Mesendoderm (in vitro differentiated cells): Measurements from ENCODE around the gene CLECL1.
"Not testable (repeated sequence)": the region's sequence is repeated elsewhere in the genome, so short reads cannot be mapped to it uniquely, and the experiment has no call there.

Source experiments
- DNase-seq: peaks from one replicate; pipeline ENCODE4 v3.0.0; 2013
- H2AK5ac ChIP-seq: 2 replicates; pipeline ENCODE4 v1.6.1; 2013; ENCODE audit warnings: low read length, inconsistent platforms
- H2BK120ac ChIP-seq: 2 replicates; pipeline ENCODE4 v1.6.1; 2013; ENCODE audit warnings: low read depth, mild to moderate bottlenecking, low read length, moderate library complexity, mixed read lengths
- H2BK15ac ChIP-seq: replicated peaks from 2 replicates; pipeline ENCODE4 v1.6.1; 2013; ENCODE audit warnings: low read depth, mild to moderate bottlenecking, moderate library complexity
- H2BK5ac ChIP-seq: 2 replicates; pipeline ENCODE4 v1.6.1; 2013; ENCODE audit warnings: low read length, inconsistent platforms
- H3K18ac ChIP-seq: 2 replicates; pipeline ENCODE4 v1.6.1; 2013; ENCODE audit warnings: mild to moderate bottlenecking, low read length, mixed read lengths
- H3K23ac ChIP-seq: one replicate; pipeline ENCODE4 v1.6.1; 2013; ENCODE audit warnings: low read length
- H3K27ac ChIP-seq: 2 replicates; pipeline ENCODE4 v1.5.1; 2013; ENCODE audit warnings: low read depth, mild to moderate bottlenecking, inconsistent platforms, low read length, moderate library complexity
- H3K27me3 ChIP-seq: 2 replicates; pipeline ENCODE4 v1.6.1; 2013; ENCODE audit warnings: low read length, control low read depth, mild to moderate bottlenecking, inconsistent platforms; ENCODE audit not compliant: insufficient read depth, poor library complexity
- H3K36me3 ChIP-seq: 2 replicates; pipeline ENCODE4 v1.6.1; 2013; ENCODE audit warnings: low read length, inconsistent platforms; ENCODE audit not compliant: control insufficient read depth, insufficient read depth
- H3K4ac ChIP-seq: one replicate; pipeline ENCODE4 v1.6.1; 2013; ENCODE audit warnings: low read depth, mild to moderate bottlenecking, low read length, moderate library complexity
- H3K4me1 ChIP-seq: 2 replicates; pipeline ENCODE4 v1.6.1; 2013; ENCODE audit warnings: low read depth, low read length, inconsistent platforms; ENCODE audit not compliant: control insufficient read depth
- H3K4me2 ChIP-seq: 2 replicates; pipeline ENCODE4 v1.6.1; 2013; ENCODE audit warnings: low read length
- H3K4me3 ChIP-seq: 2 replicates; pipeline ENCODE4 v1.5.1; 2013; ENCODE audit warnings: mild to moderate bottlenecking, low read length
- H3K56ac ChIP-seq: one replicate; pipeline ENCODE4 v1.6.1; 2013; ENCODE audit warnings: low read length
- H3K79me1 ChIP-seq: 2 replicates; pipeline ENCODE4 v1.6.1; 2013; ENCODE audit warnings: low read length, inconsistent platforms
- H3K79me2 ChIP-seq: 2 replicates; pipeline ENCODE4 v1.6.1; 2013; ENCODE audit warnings: mild to moderate bottlenecking, low read length; ENCODE audit not compliant: control insufficient read depth, insufficient read depth
- H3K9ac ChIP-seq: 2 replicates; pipeline ENCODE4 v1.6.1; 2013; ENCODE audit warnings: low read length, inconsistent platforms
- H4K5ac ChIP-seq: one replicate; pipeline ENCODE4 v1.6.1; 2013; ENCODE audit warnings: low read length
- H4K8ac ChIP-seq: one replicate; pipeline ENCODE4 v1.6.1; 2013; ENCODE audit warnings: low read depth, mild to moderate bottlenecking, control low read depth, low read length, moderate library complexity
- WGBS: extraction: QIAGEN DNeasy Blood & Tissue Kit; methylation state at CpG from one replicate; pipeline ENCODE4 v1.1.7; 2013; ENCODE audit warnings: low lambda C conversion rate, missing lambda C conversion rate; ENCODE audit not compliant: insufficient coverage; ENCODE audit errors: extremely low coverage; 5-methylcytosine and 5-hydroxymethylcytosine counted together

Gene CLECL1

DNA sequence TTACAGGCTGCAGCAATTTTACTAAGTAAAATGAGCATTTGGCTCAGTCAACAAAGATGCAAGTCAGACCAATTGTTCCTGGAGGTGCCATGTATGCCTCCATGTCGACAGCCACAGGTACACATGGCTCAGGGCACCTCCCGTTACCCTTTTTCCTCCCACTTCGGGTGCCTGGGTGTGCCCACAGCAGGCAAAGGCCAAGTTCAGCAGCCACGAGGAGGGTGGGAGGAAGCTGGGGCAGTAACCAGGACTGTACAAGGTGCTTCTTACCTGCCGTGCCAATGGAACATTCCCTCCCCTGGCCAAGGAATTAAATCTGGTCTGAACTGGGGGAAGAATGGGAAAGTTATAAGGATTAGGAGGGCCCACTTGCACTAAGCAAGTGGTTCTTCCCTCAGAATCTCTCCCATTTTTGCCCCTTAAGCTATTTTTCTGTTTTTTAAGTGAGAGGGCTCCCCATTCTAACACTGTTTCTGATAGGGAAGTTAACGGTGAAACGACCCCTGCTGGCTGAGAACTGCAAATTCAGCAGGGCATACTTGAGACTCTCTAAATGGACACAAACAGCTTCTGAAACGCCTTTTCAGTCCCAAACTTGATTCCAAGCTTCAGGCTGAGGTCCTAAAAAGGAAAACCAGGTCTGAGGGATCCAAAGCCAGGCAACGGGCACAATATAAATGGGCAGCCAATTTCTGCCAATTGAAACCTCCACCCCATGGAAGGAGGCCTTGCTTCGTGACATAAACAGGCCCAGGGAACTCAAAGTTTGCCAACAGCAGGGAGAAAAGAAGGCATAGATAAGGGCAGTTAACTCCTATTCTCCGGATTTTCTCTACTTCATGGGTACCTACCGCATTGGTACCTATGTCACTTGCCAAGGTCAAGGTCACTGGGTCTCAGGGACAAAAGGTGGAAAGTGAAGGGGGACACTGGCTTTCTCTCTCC, 24.8 kb downstream of the CLECL1 start:
- Histone ChIP-seq H2BK5ac (no peak overlapping the region), H3K4me1 (peaks cover 2% of the 10 kb centered on the region), H3K79me2 (no peaks in the 10 kb centered on the region), H3K9ac (no peak overlapping the region), H3K56ac (no peak overlapping the region), H3K18ac (no peak overlapping the region), H2AK5ac (no peak overlapping the region), H3K4me3 (no peak overlapping the region), H3K79me1 (no peaks in the 10 kb centered on the region), H2BK15ac (no peak overlapping the region), H3K36me3 (no peaks in the 10 kb centered on the region), H3K4me2 (no peak overlapping the region), H2BK120ac (no peak overlapping the region), H3K23ac (no peak overlapping the region), H4K5ac (no peak overlapping the region), H3K27ac (no peak overlapping the region), H4K8ac (no peak overlapping the region), H3K27me3 (no peaks in the 10 kb centered on the region), H3K4ac (no peak overlapping the region)
- no CpG with 5 or more reads among the region's 12 CpGs for WGBS
- peak; percentile 67 for DNase-seq

DNA sequence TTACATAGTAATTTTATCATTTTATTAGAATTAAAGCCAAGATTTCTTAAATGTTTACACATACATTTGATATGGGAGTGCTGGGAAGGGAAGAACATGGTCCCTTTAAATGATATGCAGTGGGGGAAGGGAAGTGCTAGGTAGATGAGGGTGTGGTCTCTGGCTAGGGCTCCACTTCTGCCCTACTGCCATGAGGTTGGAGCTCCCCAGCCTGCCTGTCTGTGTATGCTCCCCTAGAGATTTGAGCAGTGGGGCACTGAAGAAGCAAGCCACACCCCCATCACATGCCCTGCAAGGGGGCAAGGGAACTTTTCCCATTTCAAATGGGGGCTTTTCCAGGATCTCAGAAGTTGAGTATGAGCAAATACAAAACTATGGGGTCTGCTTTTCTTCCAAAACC, 25.5 kb downstream of the CLECL1 start:
- Histone ChIP-seq H3K56ac (no peak overlapping the region), H3K79me2 (no peaks in the 10 kb centered on the region), H3K4me1 (peaks cover 2% of the 10 kb centered on the region), H4K5ac (no peak overlapping the region), H2AK5ac (no peak overlapping the region), H2BK120ac (no peak overlapping the region), H2BK5ac (no peak overlapping the region), H3K36me3 (no peaks in the 10 kb centered on the region), H3K27me3 (no peaks in the 10 kb centered on the region), H3K9ac (no peak overlapping the region), H3K4ac (no peak overlapping the region), H3K27ac (no peak overlapping the region), H2BK15ac (no peak overlapping the region), H4K8ac (no peak overlapping the region), H3K4me3 (no peak overlapping the region), H3K23ac (no peak overlapping the region), H3K4me2 (no peak overlapping the region), H3K79me1 (no peaks in the 10 kb centered on the region), H3K18ac (no peak overlapping the region)
- no peak for DNase-seq

DNA sequence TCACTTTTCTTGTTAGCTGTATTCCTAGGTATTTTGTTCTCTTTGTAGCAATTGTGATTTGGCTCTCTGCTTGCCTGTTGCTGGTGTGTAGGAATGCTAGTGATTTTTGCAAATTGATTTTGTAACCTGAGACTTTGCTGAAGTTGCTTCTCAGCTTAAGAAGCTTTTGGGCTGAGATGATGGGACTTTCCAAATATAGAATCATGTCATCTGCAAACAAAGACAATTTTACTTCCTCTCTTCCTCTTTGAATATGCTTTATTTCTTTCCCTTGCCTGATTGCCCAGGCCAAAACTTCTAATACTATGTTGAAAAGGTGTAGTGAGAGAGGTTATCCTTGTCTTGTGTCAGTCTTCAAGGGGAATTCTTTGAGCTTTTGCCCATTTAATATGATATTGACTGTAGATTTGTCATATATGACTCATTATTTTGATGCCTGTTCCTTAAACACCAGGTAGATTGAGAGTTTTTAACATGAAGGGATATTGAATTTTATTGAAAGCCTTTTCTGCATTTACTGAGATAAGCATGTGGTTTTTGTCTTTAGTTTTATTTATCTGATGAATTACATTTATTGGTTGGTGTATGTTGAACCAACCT, 26.7 kb downstream of the CLECL1 start:
- no peak overlapping the region for H3K4ac ChIP-seq
- H3K79me2 ChIP-seq, result no peaks in the 10 kb centered on the region
- H4K8ac ChIP-seq, result no peak overlapping the region
- no peak overlapping the region for H3K27ac ChIP-seq
- H3K4me3 ChIP-seq, result no peak overlapping the region
- H3K9ac ChIP-seq, result no peak overlapping the region
- DNase-seq, result no peak
- no peak overlapping the region for H2BK120ac ChIP-seq
- H2AK5ac ChIP-seq, result no peak overlapping the region
- H3K36me3 ChIP-seq, result no peaks in the 10 kb centered on the region
- no peak overlapping the region for H3K23ac ChIP-seq
- H3K56ac ChIP-seq, result no peak overlapping the region
- H3K27me3 ChIP-seq, result no peaks in the 10 kb centered on the region
- no peak overlapping the region for H4K5ac ChIP-seq
- no peak overlapping the region for H2BK15ac ChIP-seq
- H2BK5ac ChIP-seq, result no peak overlapping the region
- H3K79me1 ChIP-seq, result no peaks in the 10 kb centered on the region
- H3K4me2 ChIP-seq, result no peak overlapping the region
- H3K18ac ChIP-seq, result no peak overlapping the region
- no peaks in the 10 kb centered on the region for H3K4me1 ChIP-seq

DNA sequence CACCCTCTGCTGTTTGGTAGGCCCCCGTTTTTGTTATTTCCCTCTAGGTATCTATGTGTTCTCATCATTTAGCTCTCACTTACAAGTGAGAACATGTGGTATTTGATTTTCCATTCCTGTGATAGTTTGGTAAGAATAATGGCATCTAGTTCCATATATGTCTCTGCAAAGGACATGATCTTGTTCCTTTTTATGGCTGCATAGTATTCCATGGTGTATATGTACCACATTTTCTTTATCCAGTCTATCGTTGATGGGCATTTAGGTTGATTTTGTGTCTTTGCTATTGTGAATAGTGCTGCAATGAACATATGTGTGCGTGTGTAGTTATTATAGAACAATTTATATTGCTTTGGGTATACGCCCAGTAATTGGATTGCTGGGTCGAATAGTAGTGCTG, 28.3 kb downstream of the CLECL1 start:
- not testable (repeated sequence) for H3K4ac ChIP-seq, H2AK5ac ChIP-seq, H3K4me2 ChIP-seq, H3K9ac ChIP-seq, H3K4me3 ChIP-seq, H3K79me1 ChIP-seq, H3K36me3 ChIP-seq, H3K27me3 ChIP-seq, H3K4me1 ChIP-seq, H3K79me2 ChIP-seq, DNase-seq, H3K56ac ChIP-seq, H2BK5ac ChIP-seq, H3K18ac ChIP-seq, H3K23ac ChIP-seq, H2BK15ac ChIP-seq, H3K27ac ChIP-seq, H2BK120ac ChIP-seq, H4K5ac ChIP-seq, H4K8ac ChIP-seq
- WGBS, result no CpG with 5 or more reads among the region's 5 CpGs

DNA sequence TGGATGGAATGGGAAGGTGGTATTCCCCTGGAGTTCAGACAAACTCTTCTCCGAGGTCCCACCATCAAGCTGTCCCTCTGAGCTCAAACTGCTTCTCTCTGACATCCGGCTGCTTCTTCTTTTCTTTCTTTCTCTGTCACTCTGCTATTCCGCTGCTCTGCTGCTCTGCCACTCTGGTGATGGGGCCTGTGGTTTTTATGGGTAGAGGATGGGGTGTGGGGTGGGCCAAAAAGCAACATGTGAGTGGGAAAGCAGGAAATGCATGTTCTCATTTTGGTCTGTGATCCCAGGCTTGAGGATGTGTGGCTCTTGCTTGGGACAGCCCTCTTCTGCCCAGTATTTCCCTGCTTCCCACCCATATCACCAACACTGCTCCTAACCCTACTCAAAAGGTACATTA, 30.6 kb downstream of the CLECL1 start:
- DNase-seq, result no peak
- H2AK5ac ChIP-seq, result no peak overlapping the region
- no peak overlapping the region for H3K56ac ChIP-seq
- no peak overlapping the region for H4K8ac ChIP-seq
- H3K79me2 ChIP-seq, result no peaks in the 10 kb centered on the region
- no peak overlapping the region for H3K4me3 ChIP-seq
- no peaks in the 10 kb centered on the region for H3K36me3 ChIP-seq
- no peak overlapping the region for H3K27ac ChIP-seq
- no peaks in the 10 kb centered on the region for H3K4me1 ChIP-seq
- H2BK15ac ChIP-seq, result no peak overlapping the region
- H3K23ac ChIP-seq, result no peak overlapping the region
- no peak overlapping the region for H3K4ac ChIP-seq
- H2BK5ac ChIP-seq, result no peak overlapping the region
- H3K18ac ChIP-seq, result no peak overlapping the region
- H3K9ac ChIP-seq, result no peak overlapping the region
- no peaks in the 10 kb centered on the region for H3K27me3 ChIP-seq
- H3K4me2 ChIP-seq, result no peak overlapping the region
- WGBS, result no CpG with 5 or more reads among the region's 3 CpGs
- no peak overlapping the region for H4K5ac ChIP-seq
- no peak overlapping the region for H2BK120ac ChIP-seq
- no peaks in the 10 kb centered on the region for H3K79me1 ChIP-seq
